Lower leg skin (tissue), 3 donors: Measurements from ENCODE around the gene LGR6.

Experiments
- POLR2A ChIP-seq, 2 donors: fragments of 450-650 bp; IDR thresholded peaks; one replicate each; pipeline ENCODE4 v1.6.1; 2016 to 2017; ENCODE audit warnings: antibody characterized with exemption in 2 of 2, mild to moderate bottlenecking in 1 of 2, moderate library complexity in 1 of 2
- TF ChIP-seq, protein P1 (sequence below), 3 donors: fragments of 450-650 bp; IDR thresholded peaks; one replicate each; pipeline ENCODE4 v1.5.1; 2016; ENCODE audit warnings: antibody characterized with exemption in 3 of 3, mild to moderate bottlenecking in 3 of 3, moderate library complexity in 2 of 3

DNA sequence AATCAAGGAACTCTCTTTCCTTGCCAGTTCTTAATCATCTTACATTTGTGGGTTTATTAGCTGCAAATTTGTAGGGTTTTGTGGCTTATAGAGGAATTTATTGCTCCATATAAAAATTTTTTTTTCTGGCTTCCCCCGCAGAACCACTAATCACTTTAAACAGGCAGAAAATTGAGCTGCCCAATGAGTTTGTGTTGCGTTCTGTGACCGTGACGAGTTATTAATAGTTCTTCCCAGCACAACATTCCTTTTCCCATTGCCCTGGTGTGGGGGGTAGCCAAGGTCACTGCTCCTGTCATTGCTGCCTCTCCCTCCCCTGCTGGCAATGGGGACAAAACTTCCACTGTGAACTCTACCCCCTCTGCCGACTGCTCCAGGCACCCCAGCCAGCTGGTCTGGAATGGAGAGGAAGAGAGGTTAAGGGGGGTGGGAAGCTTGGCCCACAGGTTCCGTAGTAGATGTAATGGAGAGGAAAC is 93.1 kb downstream of the LGR6 start:
- TF ChIP-seq, protein P1, sequence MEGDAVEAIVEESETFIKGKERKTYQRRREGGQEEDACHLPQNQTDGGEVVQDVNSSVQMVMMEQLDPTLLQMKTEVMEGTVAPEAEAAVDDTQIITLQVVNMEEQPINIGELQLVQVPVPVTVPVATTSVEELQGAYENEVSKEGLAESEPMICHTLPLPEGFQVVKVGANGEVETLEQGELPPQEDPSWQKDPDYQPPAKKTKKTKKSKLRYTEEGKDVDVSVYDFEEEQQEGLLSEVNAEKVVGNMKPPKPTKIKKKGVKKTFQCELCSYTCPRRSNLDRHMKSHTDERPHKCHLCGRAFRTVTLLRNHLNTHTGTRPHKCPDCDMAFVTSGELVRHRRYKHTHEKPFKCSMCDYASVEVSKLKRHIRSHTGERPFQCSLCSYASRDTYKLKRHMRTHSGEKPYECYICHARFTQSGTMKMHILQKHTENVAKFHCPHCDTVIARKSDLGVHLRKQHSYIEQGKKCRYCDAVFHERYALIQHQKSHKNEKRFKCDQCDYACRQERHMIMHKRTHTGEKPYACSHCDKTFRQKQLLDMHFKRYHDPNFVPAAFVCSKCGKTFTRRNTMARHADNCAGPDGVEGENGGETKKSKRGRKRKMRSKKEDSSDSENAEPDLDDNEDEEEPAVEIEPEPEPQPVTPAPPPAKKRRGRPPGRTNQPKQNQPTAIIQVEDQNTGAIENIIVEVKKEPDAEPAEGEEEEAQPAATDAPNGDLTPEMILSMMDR (IDR thresholded peaks at IDR 0.05): no peak
- no peak for TF ChIP-seq POLR2A (IDR thresholded peaks at IDR 0.05)
